ENCODE data around the gene PPFIA3. TPM values are rescaled to one million over a fixed set of nuclear protein-coding genes. Genes with fewer than 3 reads are reported as not detected.

The PPFIA3 gene
- polyA plus RNA-seq, 1 of the 3 experiments (the other 2 are of a cell fraction): 5.7 TPM

- H3K4me3 ChIP-seq (ENCODE audit: low read depth in 2 of 2, low read length in 1 of 2): peak overlapping the region; percentile 58 to 81
- POLR2A ChIA-PET: interaction anchor here (0.6 to 1.0 kb wide), 3 partner anchors 15 to 23 kb away, joined by 3 to 4 read pairs (median 3); no protein-coding TSS in a partner anchor
- WGBS (ENCODE audit: low lambda C conversion rate): 6% methylated on average over 15 of the region's 21 CpGs
- peaks cover 12% of the 10 kb centered on the region for H3F3A ChIP-seq (replicated peaks; ENCODE audit: insufficient read depth)
- CTCF ChIA-PET: interaction anchor here (0.6 to 11.1 kb wide), 4 partner anchors 22 to 56 kb away, joined by 4 to 87 read pairs (median 4); no protein-coding TSS in a partner anchor
- peak overlapping the region in 1 of 2 experiments; percentile 8; a peak in 1 of 4 replicates for H3K27ac ChIP-seq (ENCODE audit: low read depth in 2 of 2, low read length in 1 of 2)
- H3K4me1 ChIP-seq (ENCODE audit: control insufficient read depth in 1 of 2, insufficient read depth in 2 of 2, low read depth in 1 of 2, low read length in 1 of 2): peaks cover 3 to 15% of the 10 kb centered on the region in 2 experiments; a peak in 2 of 4 replicates
- no peaks in the 10 kb centered on the region for H3K27me3 ChIP-seq (ENCODE audit: insufficient read depth)
- no peaks in the 10 kb centered on the region for H3K36me3 ChIP-seq (replicated peaks in 1 of 2; ENCODE audit: control insufficient read depth in 1 of 2, insufficient read depth in 2 of 2, low read length in 1 of 2)
- no peaks in the 10 kb centered on the region for H4K20me1 ChIP-seq (ENCODE audit: insufficient read depth)
- H3K9ac ChIP-seq: peak overlapping the region; percentile 66
- H3K4me2 ChIP-seq: peak overlapping the region; percentile 92
- H3K9me2 ChIP-seq: no peaks in the 10 kb centered on the region
- H2AFZ ChIP-seq (ENCODE audit: low read depth): peak overlapping the region; percentile 88; the same call in 1 of the 2 replicates
- DNase-seq: peak; percentile 95
- no peaks in the 10 kb centered on the region for H3K79me2 ChIP-seq (ENCODE audit: insufficient read depth)
- H3K9me3 ChIP-seq: no peaks in the 10 kb centered on the region
- no peak for TF ChIP-seq TCF12 (IDR thresholded peaks at IDR 0.05)
- no peak for TF ChIP-seq FOXJ3 (CRISPR knock-in tag; IDR thresholded peaks at IDR 0.05)
- TF ChIP-seq EP300 (IDR thresholded peaks at IDR 0.05; ENCODE audit: borderline replicate concordance in 1 of 2, low read depth in 1 of 2, low read length in 1 of 2): no peak
- TF ChIP-seq NRF1 (IDR thresholded peaks at IDR 0.05; ENCODE audit: low read depth, low read length): no peak
- TF ChIP-seq MEF2A (IDR thresholded peaks at IDR 0.05; ENCODE audit: borderline replicate concordance, low read depth): no peak
- no peak for TF ChIP-seq USF1 (IDR thresholded peaks at IDR 0.05; ENCODE audit: borderline replicate concordance, low read depth)
- no peak for TF ChIP-seq SMC3 (IDR thresholded peaks at IDR 0.05; ENCODE audit: low read depth, low read length)
- peak; percentile 53 for TF ChIP-seq CHD2 (IDR thresholded peaks at IDR 0.05; ENCODE audit: low read length, partially characterized antibody)
- peak; percentile 61; the same call in 1 of the 2 replicates for TF ChIP-seq MAX (IDR thresholded peaks at IDR 0.05; ENCODE audit: low read depth)
- no peak for TF ChIP-seq RCOR1 (IDR thresholded peaks at IDR 0.05; ENCODE audit: low read length)
- no peak; the same call in 1 of the 2 replicates for TF ChIP-seq IRF3 (IDR thresholded peaks at IDR 0.05; ENCODE audit: low read depth, low read length)
- 0 out of 2 replicates have a peak, but pooled peaks have one; percentile 35 for TF ChIP-seq TAF1 (IDR thresholded peaks at IDR 0.05; ENCODE audit: borderline replicate concordance, low read depth, low read length)
- no peak for TF ChIP-seq EZH2phosphoT487 (IDR thresholded peaks at IDR 0.05; ENCODE audit: borderline replicate concordance, low read depth)
- no peak for TF ChIP-seq JUND (IDR thresholded peaks at IDR 0.05)
- TF ChIP-seq RXRA (IDR thresholded peaks at IDR 0.05; ENCODE audit: borderline replicate concordance, low read depth): no peak
- no peak for TF ChIP-seq GABPA (IDR thresholded peaks at IDR 0.05; ENCODE audit: low read depth)
- no peak for TF ChIP-seq FOSL2 (IDR thresholded peaks at IDR 0.05; ENCODE audit: borderline replicate concordance, low read depth)
- TF ChIP-seq RAD21 (IDR thresholded peaks at IDR 0.05; ENCODE audit: low read length): no peak
- peak; percentile 71 for TF ChIP-seq POLR2AphosphoS5 (IDR thresholded peaks at IDR 0.05; ENCODE audit: low read depth, low read length)
- TF ChIP-seq GATA2 (CRISPR knock-in tag; IDR thresholded peaks at IDR 0.05): peak; percentile 20; the same call in 1 of the 2 replicates
- no peak for TF ChIP-seq RFX5 (IDR thresholded peaks at IDR 0.05; ENCODE audit: low read length)
- no peak for TF ChIP-seq PBX3 (IDR thresholded peaks at IDR 0.05)
- TF ChIP-seq YY1 (IDR thresholded peaks at IDR 0.05; ENCODE audit: low read depth): no peak
- TF ChIP-seq NFIC (IDR thresholded peaks at IDR 0.05; ENCODE audit: borderline replicate concordance): no peak
- TF ChIP-seq TEAD4 (IDR thresholded peaks at IDR 0.05; ENCODE audit: borderline replicate concordance, insufficient read depth): no peak
- TF ChIP-seq FOXM1 (IDR thresholded peaks at IDR 0.05; ENCODE audit: low read depth): no peak
- TF ChIP-seq ELF1 (IDR thresholded peaks at IDR 0.05): no peak
- no peak for TF ChIP-seq CTCF (IDR thresholded peaks at IDR 0.05)
- TF ChIP-seq MXI1 (IDR thresholded peaks at IDR 0.05; ENCODE audit: low read depth, low read length): peak; percentile 61; the same call in 1 of the 2 replicates
- TF ChIP-seq SIN3A (IDR thresholded peaks at IDR 0.05; ENCODE audit: borderline replicate concordance, low read depth, low read length): peak; percentile 26; the same call in 1 of the 2 replicates
Measured at GRCh38 chr19:49142866-49143335, 23.6 kb downstream of the PPFIA3 start.
